Measurements from ENCODE around the gene COL3A1.

DNA sequence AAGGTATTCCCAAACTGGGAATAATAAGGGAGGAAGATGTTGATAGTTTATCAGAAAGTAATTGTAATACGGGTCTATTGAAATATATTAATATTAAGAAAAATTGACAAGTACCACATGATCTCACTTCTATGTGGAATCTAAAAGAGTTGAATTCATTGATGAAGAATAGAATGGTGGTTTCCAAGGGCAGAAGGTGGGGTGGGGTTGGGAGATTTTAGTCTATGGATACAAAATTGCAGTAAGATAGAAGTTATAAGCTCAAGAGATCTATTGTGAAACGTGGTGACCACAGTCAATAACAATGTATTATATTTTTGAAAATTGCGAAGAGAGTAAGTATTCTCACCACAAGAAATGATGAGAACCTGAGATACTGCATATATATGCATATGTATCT is 38.9 kb downstream of the COL3A1 start:
- TF ChIP-seq EZH2 (IDR thresholded peaks at IDR 0.05): no peak
- TF ChIP-seq, protein P1, sequence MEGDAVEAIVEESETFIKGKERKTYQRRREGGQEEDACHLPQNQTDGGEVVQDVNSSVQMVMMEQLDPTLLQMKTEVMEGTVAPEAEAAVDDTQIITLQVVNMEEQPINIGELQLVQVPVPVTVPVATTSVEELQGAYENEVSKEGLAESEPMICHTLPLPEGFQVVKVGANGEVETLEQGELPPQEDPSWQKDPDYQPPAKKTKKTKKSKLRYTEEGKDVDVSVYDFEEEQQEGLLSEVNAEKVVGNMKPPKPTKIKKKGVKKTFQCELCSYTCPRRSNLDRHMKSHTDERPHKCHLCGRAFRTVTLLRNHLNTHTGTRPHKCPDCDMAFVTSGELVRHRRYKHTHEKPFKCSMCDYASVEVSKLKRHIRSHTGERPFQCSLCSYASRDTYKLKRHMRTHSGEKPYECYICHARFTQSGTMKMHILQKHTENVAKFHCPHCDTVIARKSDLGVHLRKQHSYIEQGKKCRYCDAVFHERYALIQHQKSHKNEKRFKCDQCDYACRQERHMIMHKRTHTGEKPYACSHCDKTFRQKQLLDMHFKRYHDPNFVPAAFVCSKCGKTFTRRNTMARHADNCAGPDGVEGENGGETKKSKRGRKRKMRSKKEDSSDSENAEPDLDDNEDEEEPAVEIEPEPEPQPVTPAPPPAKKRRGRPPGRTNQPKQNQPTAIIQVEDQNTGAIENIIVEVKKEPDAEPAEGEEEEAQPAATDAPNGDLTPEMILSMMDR (IDR thresholded peaks at IDR 0.05): no peak
- TF ChIP-seq EZH2phosphoT487 (IDR thresholded peaks at IDR 0.05): no peak
